DOHH2 (cell line): Measurements from ENCODE around the gene NR2F1-AS1.

Experiments
- H3F3A ChIP-seq: fragments of 200-600 bp; sonication (generic), shearing (Covaris generic); 2 replicates; pipeline ENCODE4 v1.6.0; 2016; ENCODE audit warnings: antibody characterized with exemption, mild to moderate bottlenecking; ENCODE audit not compliant: control insufficient read depth, insufficient read depth
- H3K27ac ChIP-seq: fragments of 200-600 bp; sonication (generic); 2 replicates; pipeline ENCODE4 v1.5.1; 2014; ENCODE audit warnings: low read depth, mild to moderate bottlenecking, low read length, moderate library complexity
- H3K27me3 ChIP-seq: fragments of 200-600 bp; sonication (generic); 2 replicates; pipeline ENCODE4 v1.6.1; 2014; ENCODE audit warnings: mild to moderate bottlenecking, low read length, mixed read lengths; ENCODE audit not compliant: control insufficient read depth
- H3K36me3 ChIP-seq: fragments of 200-600 bp; sonication (generic); 2 replicates; pipeline ENCODE4 v1.6.1; 2014; ENCODE audit warnings: mild to moderate bottlenecking, low read length, moderate library complexity, mixed read lengths; ENCODE audit not compliant: control insufficient read depth
- H3K4me1 ChIP-seq: fragments of 200-600 bp; sonication (generic); 2 replicates; pipeline ENCODE4 v1.6.1; 2014; ENCODE audit warnings: mild to moderate bottlenecking, low read length, mixed read lengths; ENCODE audit not compliant: control insufficient read depth
- H3K4me2 ChIP-seq: fragments of 200-600 bp; sonication (generic); 2 replicates; pipeline ENCODE4 v1.6.0; 2014; ENCODE audit warnings: mild to moderate bottlenecking, low read length, moderate library complexity
- H3K4me3 ChIP-seq: fragments of 200-600 bp; sonication (generic); 2 replicates; pipeline ENCODE4 v1.5.1; 2014; ENCODE audit warnings: mild to moderate bottlenecking, low read length, mixed read lengths
- H3K79me2 ChIP-seq: fragments of 200-600 bp; sonication (generic); 2 replicates; pipeline ENCODE4 v1.6.1; 2014; ENCODE audit warnings: mild to moderate bottlenecking, low read length, mixed read lengths; ENCODE audit not compliant: control insufficient read depth
- H3K9me2 ChIP-seq: fragments of 200-600 bp; sonication (generic); replicated peaks from 2 replicates; pipeline ENCODE4 v1.6.1; 2014; ENCODE audit warnings: mild to moderate bottlenecking, low read length, mixed read lengths; ENCODE audit not compliant: control insufficient read depth
- H3K9me3 ChIP-seq: fragments of 200-600 bp; sonication (generic); 2 replicates; pipeline ENCODE4 v1.6.1; 2014; ENCODE audit warnings: antibody characterized with exemption, low read length, mixed read lengths; ENCODE audit not compliant: control insufficient read depth, insufficient read depth
- H4K20me1 ChIP-seq: fragments of 200-600 bp; sonication (generic); 2 replicates; pipeline ENCODE4 v1.6.0; 2014; ENCODE audit warnings: low read depth, mild to moderate bottlenecking, antibody characterized with exemption, low read length, moderate library complexity; ENCODE audit not compliant: control insufficient read depth, insufficient read depth
- CTCF ChIP-seq: fragments of 200-600 bp; sonication (generic); IDR thresholded peaks from one replicate; pipeline ENCODE4 v1.5.1; 2014; ENCODE audit warnings: antibody characterized with exemption, mild to moderate bottlenecking, low read depth, low read length; ENCODE audit not compliant: poor library complexity, severe bottlenecking
- EZH2phosphoT487 ChIP-seq: fragments of 200-600 bp; sonication (generic); IDR thresholded peaks from 2 replicates; pipeline ENCODE4 v1.6.1; 2017; ENCODE audit warnings: borderline replicate concordance, mild to moderate bottlenecking, antibody characterized with exemption, low read length, moderate library complexity, mixed read lengths

Gene NR2F1-AS1

GRCh38 chr5:93616538-93617174 lies 35.6 kb upstream of the NR2F1-AS1 start:
- Histone ChIP-seq H3K9me3 (no peaks in the 10 kb centered on the region), H3K4me2 (no peak overlapping the region), H3K27ac (no peak overlapping the region), H3K27me3 (peaks cover 32% of the 10 kb centered on the region), H3K36me3 (no peaks in the 10 kb centered on the region), H3K9me2 (no peaks in the 10 kb centered on the region), H4K20me1 (no peaks in the 10 kb centered on the region), H3F3A (peaks cover under 1% of the 10 kb centered on the region; the same call in 1 of the 2 replicates), H3K4me1 (peaks cover 13% of the 10 kb centered on the region), H3K79me2 (no peaks in the 10 kb centered on the region), H3K4me3 (no peak overlapping the region)
- no peak for TF ChIP-seq CTCF
- TF ChIP-seq EZH2phosphoT487: no peak

GRCh38 chr5:93612855-93613243 lies 31.8 kb upstream of the NR2F1-AS1 start:
- Histone ChIP-seq H3K9me3 (no peaks in the 10 kb centered on the region), H3K27me3 (peaks cover 62% of the 10 kb centered on the region), H3K4me2 (no peak overlapping the region), H3K27ac (no peak overlapping the region), H3K36me3 (no peaks in the 10 kb centered on the region), H3F3A (no peaks in the 10 kb centered on the region), H4K20me1 (no peaks in the 10 kb centered on the region), H3K9me2 (no peaks in the 10 kb centered on the region), H3K4me3 (no peak overlapping the region), H3K4me1 (no peaks in the 10 kb centered on the region), H3K79me2 (no peaks in the 10 kb centered on the region)
- TF ChIP-seq CTCF (no peak), EZH2phosphoT487 (no peak)

GRCh38 chr5:93611976-93612854 lies 31.2 kb upstream of the NR2F1-AS1 start:
- TF ChIP-seq CTCF (no peak), EZH2phosphoT487 (no peak)
- no peaks in the 10 kb centered on the region for H3K36me3 ChIP-seq
- H3K4me3 ChIP-seq: no peak overlapping the region
- H4K20me1 ChIP-seq: no peaks in the 10 kb centered on the region
- H3K9me3 ChIP-seq: no peaks in the 10 kb centered on the region
- no peak overlapping the region for H3K27ac ChIP-seq
- no peaks in the 10 kb centered on the region for H3F3A ChIP-seq
- H3K79me2 ChIP-seq: no peaks in the 10 kb centered on the region
- H3K4me2 ChIP-seq: no peak overlapping the region
- no peaks in the 10 kb centered on the region for H3K4me1 ChIP-seq
- H3K9me2 ChIP-seq: no peaks in the 10 kb centered on the region
- peaks cover 68% of the 10 kb centered on the region for H3K27me3 ChIP-seq
